ENCODE measurements around the gene RBM4. TPM values are rescaled to one million over a fixed set of nuclear protein-coding genes. Genes with fewer than 3 reads are reported as not detected.

Gene RBM4
- total and polyA plus RNA-seq, 7 donors = 75.4 to 103 (median 89.9) TPM

DNA sequence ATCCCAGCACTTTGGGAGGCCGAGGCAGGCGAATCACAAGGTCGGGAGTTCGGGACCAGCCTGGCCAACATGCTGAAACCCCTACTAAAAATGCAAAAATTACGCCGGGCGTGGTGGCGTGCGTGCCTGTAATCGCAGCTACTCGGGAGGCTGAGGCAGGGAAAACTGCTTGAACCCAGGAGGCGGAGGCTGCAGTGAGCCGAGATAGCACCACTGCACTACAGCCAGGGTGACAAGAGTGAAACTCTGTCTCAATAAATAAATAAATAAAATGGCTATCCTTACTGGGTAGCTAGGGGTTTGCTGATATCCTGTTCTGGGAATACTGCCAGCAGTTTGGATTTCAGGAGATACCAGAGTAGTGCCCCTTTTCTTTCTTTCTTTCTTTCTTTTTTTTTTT lies 24.4 kb upstream of the RBM4 start:
- no peaks in the 10 kb centered on the region for H3K36me3 ChIP-seq
- peaks cover 0 to 29% (median 19%) of the 10 kb centered on the region in 4 donors for H3K4me1 ChIP-seq
- no peak overlapping the region for H3K27ac ChIP-seq
- no peaks in the 10 kb centered on the region for H3K27me3 ChIP-seq
- WGBS, 2 donors = 80 to 93% methylated on average over 13 of the region's 13 CpGs
- H3K4me3 ChIP-seq = no peak overlapping the region
- intact Hi-C loops (cut with DNase I) = no loop called here
- DNase-seq = no peak
- TF ChIP-seq POLR2AphosphoS5 (IDR thresholded peaks at IDR 0.05) (no peak), EP300 (IDR thresholded peaks at IDR 0.05) (no peak), POLR2A (IDR thresholded peaks at IDR 0.05) (no peak)
- TF ChIP-seq, protein P1, sequence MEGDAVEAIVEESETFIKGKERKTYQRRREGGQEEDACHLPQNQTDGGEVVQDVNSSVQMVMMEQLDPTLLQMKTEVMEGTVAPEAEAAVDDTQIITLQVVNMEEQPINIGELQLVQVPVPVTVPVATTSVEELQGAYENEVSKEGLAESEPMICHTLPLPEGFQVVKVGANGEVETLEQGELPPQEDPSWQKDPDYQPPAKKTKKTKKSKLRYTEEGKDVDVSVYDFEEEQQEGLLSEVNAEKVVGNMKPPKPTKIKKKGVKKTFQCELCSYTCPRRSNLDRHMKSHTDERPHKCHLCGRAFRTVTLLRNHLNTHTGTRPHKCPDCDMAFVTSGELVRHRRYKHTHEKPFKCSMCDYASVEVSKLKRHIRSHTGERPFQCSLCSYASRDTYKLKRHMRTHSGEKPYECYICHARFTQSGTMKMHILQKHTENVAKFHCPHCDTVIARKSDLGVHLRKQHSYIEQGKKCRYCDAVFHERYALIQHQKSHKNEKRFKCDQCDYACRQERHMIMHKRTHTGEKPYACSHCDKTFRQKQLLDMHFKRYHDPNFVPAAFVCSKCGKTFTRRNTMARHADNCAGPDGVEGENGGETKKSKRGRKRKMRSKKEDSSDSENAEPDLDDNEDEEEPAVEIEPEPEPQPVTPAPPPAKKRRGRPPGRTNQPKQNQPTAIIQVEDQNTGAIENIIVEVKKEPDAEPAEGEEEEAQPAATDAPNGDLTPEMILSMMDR (IDR thresholded peaks at IDR 0.05) = no peak
- H3K9me3 ChIP-seq = no peaks in the 10 kb centered on the region

DNA sequence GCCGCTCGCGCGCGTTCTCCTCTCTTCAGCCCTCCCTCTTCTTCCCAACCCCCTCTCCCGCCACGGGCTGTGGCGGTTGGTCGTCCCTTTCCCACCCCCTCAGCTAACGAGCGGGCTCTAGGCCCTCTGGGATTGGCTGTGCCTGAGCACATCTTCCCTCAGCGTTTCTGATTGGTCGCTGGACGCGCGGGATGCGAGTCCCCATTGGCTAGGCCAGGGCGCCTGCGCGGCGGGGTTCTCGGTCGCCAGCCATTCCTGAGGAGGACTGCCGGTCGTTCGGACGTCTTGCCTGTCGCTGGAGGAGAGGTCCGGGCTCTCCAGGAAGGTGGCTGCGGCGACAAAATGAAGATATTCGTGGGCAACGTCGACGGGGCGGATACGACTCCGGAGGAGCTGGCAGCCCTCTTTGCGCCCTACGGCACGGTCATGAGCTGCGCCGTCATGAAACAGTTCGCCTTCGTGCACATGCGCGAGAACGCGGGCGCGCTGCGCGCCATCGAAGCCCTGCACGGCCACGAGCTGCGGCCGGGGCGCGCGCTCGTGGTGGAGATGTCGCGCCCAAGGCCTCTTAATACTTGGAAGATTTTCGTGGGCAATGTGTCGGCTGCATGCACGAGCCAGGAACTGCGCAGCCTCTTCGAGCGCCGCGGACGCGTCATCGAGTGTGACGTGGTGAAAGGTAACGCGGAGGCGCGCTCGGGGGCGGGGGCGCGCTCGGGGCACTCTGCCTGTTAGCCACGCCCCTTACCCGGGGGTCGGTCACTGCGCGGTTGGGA lies 21.9 kb upstream of the RBM4 start, which contains the start of gene RBM14:
TSS of gene RBM14 (plus strand) at position 252 of the 776 bp plus-strand sequence. CDS start at position 343, 91 bp downstream.
- H3K4me3 ChIP-seq = peak within 1 kb of the TSS; percentile 82 to 94 (median 88)
- peak within 1 kb of the TSS; percentile 95 to 99 (median 98) for H3K27ac ChIP-seq
- no peaks in the 10 kb centered on the region for H3K27me3 ChIP-seq
- H3K9me3 ChIP-seq = no peaks in the 10 kb centered on the region
- H3K4me1 ChIP-seq = peaks cover 0 to 48% (median 40%) of the 10 kb centered on the region in 4 donors
- no peaks in the 10 kb centered on the region for H3K36me3 ChIP-seq
- WGBS, 2 donors = 0% methylated on average over 90 of the region's 90 CpGs
- intact Hi-C loops (cut with DNase I) = loop anchor here (2.0 kb wide), 1 partner anchor 24 kb away; the partner anchor contains the start of genes CCDC87 and CCS
- DNase-seq = peak; percentile 100
- TF ChIP-seq, protein P1 (IDR thresholded peaks at IDR 0.05) = no peak
- TF ChIP-seq POLR2AphosphoS5 (IDR thresholded peaks at IDR 0.05) = peak; percentile 100
- TF ChIP-seq POLR2A (IDR thresholded peaks at IDR 0.05) = peak; percentile 99 to 100

DNA sequence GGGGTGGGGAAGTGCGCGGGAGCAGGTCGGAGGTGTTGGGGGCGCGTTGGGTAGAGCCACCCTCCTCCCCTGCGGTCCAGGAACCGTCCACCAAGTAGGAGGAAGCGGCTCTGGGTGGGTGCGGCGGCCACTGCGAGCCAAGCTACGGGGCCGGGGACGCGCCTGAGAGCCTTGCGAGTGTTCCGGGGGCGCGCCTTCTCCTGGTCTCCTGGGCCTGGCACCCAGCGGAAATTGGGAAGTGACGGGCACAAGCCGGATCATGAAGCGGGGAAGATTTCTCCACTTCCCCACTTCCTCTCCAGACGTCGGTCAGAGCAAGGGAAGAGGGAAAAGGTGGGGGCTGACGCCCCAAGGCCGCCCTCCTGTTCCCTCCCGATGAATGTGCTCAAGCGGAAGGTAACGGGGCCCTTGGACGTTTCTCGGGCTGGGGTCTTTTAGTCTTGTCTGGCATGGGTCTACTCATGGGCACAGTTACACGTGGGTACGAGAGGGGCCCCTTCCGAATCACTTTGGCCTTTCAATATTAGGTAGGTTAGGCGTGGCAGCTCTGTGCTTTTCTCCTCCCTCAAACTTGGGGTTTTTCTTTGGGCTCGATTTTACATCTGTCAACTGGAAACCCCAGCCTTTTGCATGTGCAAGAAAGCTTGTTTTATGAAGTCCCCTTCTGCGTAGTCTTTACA lies 21.2 kb upstream of the RBM4 start:
- intact Hi-C loops (cut with DNase I) = loop anchor here (2.0 kb wide), 1 partner anchor 24 kb away; the partner anchor contains the start of genes CCDC87 and CCS
- DNase-seq = peak; percentile 89
- H3K36me3 ChIP-seq = no peaks in the 10 kb centered on the region
- peak overlapping the region; percentile 82 to 94 (median 88) for H3K4me3 ChIP-seq
- peaks cover 0 to 56% (median 47%) of the 10 kb centered on the region in 4 donors for H3K4me1 ChIP-seq
- TF ChIP-seq POLR2AphosphoS5 (IDR thresholded peaks at IDR 0.05) (no peak), EP300 (IDR thresholded peaks at IDR 0.05) (no peak), POLR2A (IDR thresholded peaks at IDR 0.05) (no peak)
- TF ChIP-seq, protein P1 (IDR thresholded peaks at IDR 0.05) = no peak
- no peaks in the 10 kb centered on the region for H3K9me3 ChIP-seq
- peak overlapping the region; percentile 95 to 99 (median 98) for H3K27ac ChIP-seq
- no peaks in the 10 kb centered on the region for H3K27me3 ChIP-seq
- WGBS, 2 donors = 0% methylated on average over 38 of the region's 38 CpGs

DNA sequence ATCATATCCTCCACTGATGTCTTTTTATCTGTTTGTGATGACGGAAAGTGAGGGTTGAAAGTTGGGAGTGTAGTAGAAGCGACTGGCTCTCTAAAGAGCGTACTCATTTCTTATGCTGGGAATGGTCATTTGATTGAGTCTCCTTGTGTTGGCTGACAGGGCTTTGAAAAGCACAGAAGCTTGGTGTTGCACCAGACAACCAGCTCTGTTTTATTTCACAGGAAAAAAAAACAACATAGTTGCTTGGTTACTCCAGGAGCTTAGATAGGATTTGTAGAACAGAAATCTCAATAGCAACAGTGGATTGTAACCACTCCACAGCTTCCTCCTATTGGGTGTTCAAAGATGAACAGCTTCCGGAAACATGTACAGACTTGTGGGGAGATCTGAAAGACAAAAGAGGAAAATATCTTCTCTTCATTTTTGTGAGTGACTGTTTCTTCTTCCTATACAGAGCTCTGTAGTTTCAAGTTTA lies 19.4 kb upstream of the RBM4 start:
- Histone ChIP-seq H3K4me1 (peaks cover 0 to 74% (median 65%) of the 10 kb centered on the region in 4 donors), H3K27ac (peak overlapping the region; percentile 95 to 99 (median 98)), H3K27me3 (no peaks in the 10 kb centered on the region), H3K36me3 (peaks cover 0 to 4% (median under 1%) of the 10 kb centered on the region in 4 donors), H3K9me3 (no peaks in the 10 kb centered on the region), H3K4me3 (peak overlapping the region; percentile 82 to 94 (median 88))
- intact Hi-C loops (cut with DNase I) = loop anchor here (2.0 kb wide), 1 partner anchor 20 kb away; the partner anchor contains the start of gene RBM4
- WGBS, 2 donors = 29 to 31% methylated on average over 4 of the region's 4 CpGs
- peak; percentile 62 to 88 (median 81) for TF ChIP-seq POLR2AphosphoS5 (IDR thresholded peaks at IDR 0.05)
- peak in 2 of 4 donors; percentile 39 to 74 for TF ChIP-seq EP300 (IDR thresholded peaks at IDR 0.05)
- TF ChIP-seq POLR2A (IDR thresholded peaks at IDR 0.05) = no peak
- TF ChIP-seq, protein P1 (IDR thresholded peaks at IDR 0.05) = no peak
- no peak for DNase-seq

Data from sigmoid colon (tissue), 7 donors.